ENCODE measurements around the gene PRKACB. TPM values are rescaled to one million over a fixed set of nuclear protein-coding genes. Genes with fewer than 3 reads are reported as not detected.

PRKACB gene
- polyA plus RNA-seq, 1 donor (not counting 4 experiments of a cell fraction or from before 2014, with no cell fraction given), result 15.3 TPM

DNA sequence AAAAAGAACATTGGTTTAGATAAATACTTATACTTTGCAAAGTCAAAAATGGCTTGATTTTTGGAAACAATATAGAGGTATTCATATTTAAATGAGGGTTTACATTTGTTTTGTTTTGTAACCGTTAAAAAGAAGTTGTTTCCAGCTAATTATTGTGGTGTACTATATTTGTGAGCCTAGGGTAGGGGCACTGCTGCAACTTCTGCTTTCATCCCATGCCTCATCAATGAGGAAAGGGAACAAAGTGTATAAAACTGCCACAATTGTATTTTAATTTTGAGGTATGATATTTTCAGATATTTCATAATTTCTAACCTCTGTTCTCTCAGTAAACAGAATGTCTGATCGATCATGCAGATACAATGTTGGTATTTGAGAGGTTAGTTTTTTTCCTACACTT is 92.2 kb downstream of the PRKACB start:
- Histone ChIP-seq H3K27me3 (ENCODE audit: control insufficient read depth, extremely low read depth, insufficient read depth, low read length) (no peaks in the 10 kb centered on the region), H4K20me1 (ENCODE audit: control insufficient read depth, extremely low read depth, insufficient read depth, low read length) (no peaks in the 10 kb centered on the region), H3K79me2 (ENCODE audit: control insufficient read depth, insufficient read depth, low read length) (no peaks in the 10 kb centered on the region), H3K9ac (ENCODE audit: control insufficient read depth, extremely low read depth, insufficient read depth, low read length) (no peak overlapping the region), H3K4me1 (ENCODE audit: control insufficient read depth, extremely low read depth, insufficient read depth, low read length) (no peaks in the 10 kb centered on the region), H3K9me1 (ENCODE audit: control insufficient read depth, extremely low read depth, insufficient read depth, low read length) (no peaks in the 10 kb centered on the region), H3K27ac (ENCODE audit: control insufficient read depth, insufficient read depth, low read length) (no peak overlapping the region), H3K4me3 (ENCODE audit: control insufficient read depth in 2 of 3, extremely low read depth in 1 of 3, insufficient read depth in 2 of 3, low read depth in 1 of 3, low read length in 3 of 3) (no peak overlapping the region), H3K4me2 (ENCODE audit: control insufficient read depth, extremely low read depth, insufficient read depth, low read depth, low read length) (no peak overlapping the region), H3K9me3 (ENCODE audit: control insufficient read depth, low read depth, low read length) (no peaks in the 10 kb centered on the region), H3K36me3 (ENCODE audit: control insufficient read depth in 2 of 2, extremely low read depth in 1 of 2, insufficient read depth in 2 of 2, low read length in 2 of 2) (no peaks in the 10 kb centered on the region), H2AFZ (ENCODE audit: control insufficient read depth, low read length) (no peak overlapping the region)
- FAIRE-seq (no peak), DNase-seq (ENCODE audit: low read depth, low spot score) (no peak)
- no peak for TF ChIP-seq EZH2 (IDR thresholded peaks at IDR 0.05; ENCODE audit: low read length)
- TF ChIP-seq, protein P1, sequence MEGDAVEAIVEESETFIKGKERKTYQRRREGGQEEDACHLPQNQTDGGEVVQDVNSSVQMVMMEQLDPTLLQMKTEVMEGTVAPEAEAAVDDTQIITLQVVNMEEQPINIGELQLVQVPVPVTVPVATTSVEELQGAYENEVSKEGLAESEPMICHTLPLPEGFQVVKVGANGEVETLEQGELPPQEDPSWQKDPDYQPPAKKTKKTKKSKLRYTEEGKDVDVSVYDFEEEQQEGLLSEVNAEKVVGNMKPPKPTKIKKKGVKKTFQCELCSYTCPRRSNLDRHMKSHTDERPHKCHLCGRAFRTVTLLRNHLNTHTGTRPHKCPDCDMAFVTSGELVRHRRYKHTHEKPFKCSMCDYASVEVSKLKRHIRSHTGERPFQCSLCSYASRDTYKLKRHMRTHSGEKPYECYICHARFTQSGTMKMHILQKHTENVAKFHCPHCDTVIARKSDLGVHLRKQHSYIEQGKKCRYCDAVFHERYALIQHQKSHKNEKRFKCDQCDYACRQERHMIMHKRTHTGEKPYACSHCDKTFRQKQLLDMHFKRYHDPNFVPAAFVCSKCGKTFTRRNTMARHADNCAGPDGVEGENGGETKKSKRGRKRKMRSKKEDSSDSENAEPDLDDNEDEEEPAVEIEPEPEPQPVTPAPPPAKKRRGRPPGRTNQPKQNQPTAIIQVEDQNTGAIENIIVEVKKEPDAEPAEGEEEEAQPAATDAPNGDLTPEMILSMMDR (optimal IDR thresholded peaks at IDR 0.05 in 1 of 3, IDR thresholded peaks at IDR 0.05 in 1 of 3, conservative IDR thresholded peaks at IDR 0.05 in 1 of 3; ENCODE audit: extremely low read depth in 1 of 3, insufficient read depth in 2 of 3, low read length in 3 of 3), result no peak
- dilution Hi-C loops (cut with MboI; ENCODE audit: extremely low pct_ligation_motif_present, low sequenced_read_pairs), result no loop called here

- Histone ChIP-seq H4K20me1 (ENCODE audit: control insufficient read depth, extremely low read depth, insufficient read depth, low read length) (no peaks in the 10 kb centered on the region), H3K27ac (ENCODE audit: control insufficient read depth, insufficient read depth, low read length) (no peak overlapping the region), H2AFZ (ENCODE audit: control insufficient read depth, low read length) (no peak overlapping the region), H3K4me3 (ENCODE audit: control insufficient read depth in 2 of 3, extremely low read depth in 1 of 3, insufficient read depth in 2 of 3, low read depth in 1 of 3, low read length in 3 of 3) (no peak overlapping the region), H3K27me3 (ENCODE audit: control insufficient read depth, extremely low read depth, insufficient read depth, low read length) (no peaks in the 10 kb centered on the region), H3K9me3 (ENCODE audit: control insufficient read depth, low read depth, low read length) (no peaks in the 10 kb centered on the region), H3K79me2 (ENCODE audit: control insufficient read depth, insufficient read depth, low read length) (no peaks in the 10 kb centered on the region), H3K36me3 (ENCODE audit: control insufficient read depth in 2 of 2, extremely low read depth in 1 of 2, insufficient read depth in 2 of 2, low read length in 2 of 2) (no peaks in the 10 kb centered on the region), H3K9me1 (ENCODE audit: control insufficient read depth, extremely low read depth, insufficient read depth, low read length) (no peaks in the 10 kb centered on the region), H3K9ac (ENCODE audit: control insufficient read depth, extremely low read depth, insufficient read depth, low read length) (no peak overlapping the region), H3K4me1 (ENCODE audit: control insufficient read depth, extremely low read depth, insufficient read depth, low read length) (no peaks in the 10 kb centered on the region), H3K4me2 (ENCODE audit: control insufficient read depth, extremely low read depth, insufficient read depth, low read depth, low read length) (no peak overlapping the region)
- DNase-seq (ENCODE audit: low read depth, low spot score), result no peak
- TF ChIP-seq, protein P1 (optimal IDR thresholded peaks at IDR 0.05 in 1 of 3, IDR thresholded peaks at IDR 0.05 in 1 of 3, conservative IDR thresholded peaks at IDR 0.05 in 1 of 3; ENCODE audit: extremely low read depth in 1 of 3, insufficient read depth in 2 of 3, low read length in 3 of 3), result no peak
- TF ChIP-seq EZH2 (IDR thresholded peaks at IDR 0.05; ENCODE audit: low read length), result no peak
- FAIRE-seq, result no peak
- dilution Hi-C loops (cut with MboI; ENCODE audit: extremely low pct_ligation_motif_present, low sequenced_read_pairs), result no loop called here
Measured at GRCh38 chr1:84242641-84243040, 98.6 kb downstream of the PRKACB start.
